Muscle of leg (tissue), 11 donors: Measurements from ENCODE around the gene TIAM2. TPM values are rescaled to one million over a fixed set of nuclear protein-coding genes. Genes with fewer than 3 reads are reported as not detected.

Experiments used
- DNase-seq: peaks from one replicate; pipeline ENCODE4 v3.0.0; 2013
- H3K27ac ChIP-seq: one replicate; pipeline ENCODE4 v1.5.1; 2013; ENCODE audit warnings: mild to moderate bottlenecking, low read length, control low read depth
- H3K27me3 ChIP-seq: one replicate; pipeline ENCODE4 v1.6.1; 2013; ENCODE audit warnings: low read length; ENCODE audit not compliant: control insufficient read depth, insufficient read depth
- H3K36me3 ChIP-seq: one replicate; pipeline ENCODE4 v1.6.1; 2013; ENCODE audit warnings: low read length; ENCODE audit not compliant: control insufficient read depth, insufficient read depth
- H3K4me1 ChIP-seq: one replicate; pipeline ENCODE4 v1.6.1; 2013; ENCODE audit warnings: low read length; ENCODE audit not compliant: control insufficient read depth, insufficient read depth
- H3K4me3 ChIP-seq: one replicate; pipeline ENCODE4 v1.5.1; 2013; ENCODE audit warnings: low read length, control low read depth
- H3K9me3 ChIP-seq: replicated peaks from 2 replicates; pipeline ENCODE4 v1.6.1; 2013; ENCODE audit warnings: low read depth, low read length; ENCODE audit not compliant: control insufficient read depth
- WGBS: methylation state at CpG from one replicate; pipeline ENCODE4 v1.1.5; 2013; ENCODE audit warnings: missing lambda C conversion rate; ENCODE audit not compliant: insufficient coverage; 5-methylcytosine and 5-hydroxymethylcytosine counted together
- polyA plus RNA-seq, 8 donors: library from polyadenylated mRNA; unstranded; fragments of 120-200 nt; gene quantifications; one replicate each; pipeline versions ENCODE4 v1.2.1 to v1.2.3, GENCODE V29; 2013; ENCODE audit warnings: inconsistent platforms in 1 of 8, low replicate concordance in 1 of 8; ENCODE audit not compliant: insufficient read length in 8 of 8, insufficient read depth in 1 of 8
- total RNA-seq: library from RNA; stranded (reverse); fragments of 120-200 nt; gene quantifications from one replicate; pipeline ENCODE4 v1.2.4, GENCODE V29; 2013

Gene TIAM2
- total and polyA plus RNA-seq, 9 donors = 11.3 to 16.7 (median 13.1) TPM

GRCh38 chr6:155252581-155252980 lies 257.5 kb downstream of the TIAM2 start:
- Histone ChIP-seq H3K9me3 (no peaks in the 10 kb centered on the region), H3K4me1 (no peaks in the 10 kb centered on the region), H3K27me3 (no peaks in the 10 kb centered on the region), H3K27ac (no peak overlapping the region), H3K4me3 (no peak overlapping the region), H3K36me3 (peaks cover 39% of the 10 kb centered on the region)
- 93% methylated on average over 7 of the region's 8 CpGs for WGBS
- no peak for DNase-seq

- DNase-seq = no peak
- peaks cover 40% of the 10 kb centered on the region for H3K36me3 ChIP-seq
- H3K4me3 ChIP-seq = no peak overlapping the region
- no peaks in the 10 kb centered on the region for H3K4me1 ChIP-seq
- no peak overlapping the region for H3K27ac ChIP-seq
- no peaks in the 10 kb centered on the region for H3K9me3 ChIP-seq
- WGBS = no CpG with 5 or more reads among the region's 1 CpG
- H3K27me3 ChIP-seq = no peaks in the 10 kb centered on the region
Observed at GRCh38 chr6:155253337-155253736, 258.2 kb downstream of the TIAM2 start.

GRCh38 chr6:155254139-155254538 lies 259.0 kb downstream of the TIAM2 start:
- Histone ChIP-seq H3K4me1 (no peaks in the 10 kb centered on the region), H3K9me3 (no peaks in the 10 kb centered on the region), H3K4me3 (no peak overlapping the region), H3K27me3 (no peaks in the 10 kb centered on the region), H3K27ac (no peak overlapping the region), H3K36me3 (peaks cover 45% of the 10 kb centered on the region)
- WGBS = 88% methylated on average over 3 of the region's 10 CpGs
- DNase-seq = no peak

- no peaks in the 10 kb centered on the region for H3K27me3 ChIP-seq
- no peak overlapping the region for H3K27ac ChIP-seq
- 89% methylated on average over 13 of the region's 13 CpGs for WGBS
- no peak for DNase-seq
- H3K9me3 ChIP-seq = no peaks in the 10 kb centered on the region
- H3K36me3 ChIP-seq = peaks cover 48% of the 10 kb centered on the region
- H3K4me3 ChIP-seq = no peak overlapping the region
- H3K4me1 ChIP-seq = no peaks in the 10 kb centered on the region
Observed at GRCh38 chr6:155256122-155256795, 261.1 kb downstream of the TIAM2 start.

GRCh38 chr6:155257796-155258195 lies 262.7 kb downstream of the TIAM2 start:
- Histone ChIP-seq H3K27me3 (no peaks in the 10 kb centered on the region), H3K36me3 (peaks cover 38% of the 10 kb centered on the region), H3K4me3 (no peak overlapping the region), H3K9me3 (no peaks in the 10 kb centered on the region), H3K27ac (no peak overlapping the region), H3K4me1 (no peaks in the 10 kb centered on the region)
- 100% methylated on average over 2 of the region's 9 CpGs for WGBS
- DNase-seq = no peak

- no peaks in the 10 kb centered on the region for H3K9me3 ChIP-seq
- H3K4me3 ChIP-seq = no peak overlapping the region
- H3K27ac ChIP-seq = no peak overlapping the region
- H3K4me1 ChIP-seq = no peaks in the 10 kb centered on the region
- no peaks in the 10 kb centered on the region for H3K27me3 ChIP-seq
- WGBS = 100% methylated on average over 2 of the region's 3 CpGs
- peaks cover 35% of the 10 kb centered on the region for H3K36me3 ChIP-seq
- no peak for DNase-seq
Observed at GRCh38 chr6:155259204-155259603, 264.1 kb downstream of the TIAM2 start.

GRCh38 chr6:155259897-155260296 lies 264.8 kb downstream of the TIAM2 start:
- DNase-seq = no peak
- Histone ChIP-seq H3K27me3 (no peaks in the 10 kb centered on the region), H3K36me3 (peaks cover 30% of the 10 kb centered on the region), H3K27ac (no peak overlapping the region), H3K9me3 (no peaks in the 10 kb centered on the region), H3K4me3 (no peak overlapping the region), H3K4me1 (no peaks in the 10 kb centered on the region)
- 100% methylated on average over 2 of the region's 5 CpGs for WGBS

- H3K4me3 ChIP-seq = no peak overlapping the region
- peaks cover 28% of the 10 kb centered on the region for H3K36me3 ChIP-seq
- no peak overlapping the region for H3K27ac ChIP-seq
- H3K9me3 ChIP-seq = no peaks in the 10 kb centered on the region
- 100% methylated on average over 1 of the region's 3 CpGs for WGBS
- H3K4me1 ChIP-seq = no peaks in the 10 kb centered on the region
- H3K27me3 ChIP-seq = no peaks in the 10 kb centered on the region
- no peak for DNase-seq
Observed at GRCh38 chr6:155260686-155261085, 265.6 kb downstream of the TIAM2 start.

- Histone ChIP-seq H3K36me3 (peaks cover 28% of the 10 kb centered on the region), H3K4me3 (no peak overlapping the region), H3K9me3 (no peaks in the 10 kb centered on the region), H3K27ac (no peak overlapping the region), H3K27me3 (no peaks in the 10 kb centered on the region), H3K4me1 (no peaks in the 10 kb centered on the region)
- WGBS = 40% methylated on average over 1 of the region's 11 CpGs
- no peak for DNase-seq
Observed at GRCh38 chr6:155261111-155261900, 266.2 kb downstream of the TIAM2 start.

- Histone ChIP-seq H3K36me3 (peaks cover 22% of the 10 kb centered on the region), H3K27ac (no peak overlapping the region), H3K9me3 (no peaks in the 10 kb centered on the region), H3K4me1 (no peaks in the 10 kb centered on the region), H3K4me3 (no peak overlapping the region), H3K27me3 (no peaks in the 10 kb centered on the region)
- DNase-seq = no peak
- no CpG with 5 or more reads among the region's 4 CpGs for WGBS
Observed at GRCh38 chr6:155262655-155263054, 267.5 kb downstream of the TIAM2 start.
